Glomerular visceral epithelial cell (primary cell): ENCODE measurements around the gene PANK4.
"Not testable (repeated sequence)": the region's sequence is repeated elsewhere in the genome, so short reads cannot be mapped to it uniquely, and the experiment has no call there.

Experiments used
- DNase-seq: peaks from one replicate; pipeline ENCODE4 v3.0.0-alpha.2; 2016; ENCODE audit errors: extremely low spot score

Gene PANK4

DNA sequence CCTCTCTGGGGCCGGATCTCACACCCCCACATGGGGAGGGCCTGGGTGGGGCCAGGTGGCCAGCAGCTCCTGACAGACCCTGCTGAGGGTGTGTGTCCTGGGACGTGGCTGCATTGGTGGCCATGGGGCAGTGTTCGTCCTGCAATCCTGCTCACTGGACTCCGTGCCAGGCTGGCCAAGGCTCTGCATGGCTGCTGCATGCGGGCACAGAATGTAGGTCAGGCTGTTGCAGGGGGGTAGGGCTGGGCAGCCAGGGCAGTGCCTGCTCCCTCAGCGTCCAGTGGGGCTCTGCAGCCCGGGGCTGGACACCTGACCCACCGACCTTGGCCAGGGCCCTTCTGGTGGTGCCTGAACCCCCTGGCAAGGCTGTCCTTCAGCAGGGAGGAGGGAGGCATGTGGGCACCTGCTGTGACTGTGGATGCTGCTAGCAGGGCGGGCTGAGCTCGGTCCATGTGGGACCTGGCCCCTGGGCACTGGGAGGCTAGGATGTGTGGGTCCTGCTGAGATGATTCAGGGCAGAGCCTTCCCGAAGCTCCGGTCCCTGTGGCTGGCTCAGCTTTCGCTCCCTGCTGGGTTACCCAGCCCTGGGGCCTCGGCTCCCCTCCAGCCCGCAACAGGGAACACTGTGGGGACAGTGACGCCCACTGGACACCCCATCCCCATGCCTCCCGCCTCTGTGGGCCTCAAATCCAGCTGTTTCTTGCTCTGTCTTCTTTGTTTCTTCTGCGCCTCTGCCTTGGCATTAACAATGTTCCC is 65.2 kb downstream of the PANK4 start:
- no peak for DNase-seq

DNA sequence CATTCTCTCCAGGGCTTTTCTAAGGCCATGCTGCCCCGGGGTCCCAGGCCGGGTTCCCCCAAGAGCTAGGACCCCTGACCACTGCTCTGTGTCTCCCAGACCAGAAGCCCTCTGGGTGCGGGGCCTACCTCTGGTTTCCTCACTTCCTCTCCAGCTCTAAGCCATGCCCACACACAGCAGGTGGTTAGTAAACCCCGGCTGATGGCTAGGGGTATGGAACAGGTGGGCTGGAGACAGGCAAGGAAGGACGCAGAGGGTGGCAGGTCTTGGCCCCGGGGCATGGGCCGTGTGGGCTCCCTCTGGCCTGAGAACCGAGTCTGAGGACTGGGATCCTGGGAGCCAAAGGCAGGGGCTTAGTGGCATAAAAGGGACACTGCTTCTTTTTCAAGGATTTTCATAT is 66.2 kb downstream of the PANK4 start:
- no peak for DNase-seq

GRCh38 chr1:2459757-2460156 is 66.6 kb downstream of the PANK4 start:
- peak; percentile 31 for DNase-seq

GRCh38 chr1:2459102-2459753 is 67.2 kb downstream of the PANK4 start:
- DNase-seq: not testable (repeated sequence)

GRCh38 chr1:2458687-2459086 is 67.7 kb downstream of the PANK4 start:
- no peak for DNase-seq
